CD4-positive, CD25-positive, alpha-beta regulatory T cell (primary cell): Measurements from ENCODE around the gene PDE8A. TPM values are rescaled to one million over a fixed set of nuclear protein-coding genes. Genes with fewer than 3 reads are reported as not detected.
A peak's percentile ranks its signal among the peaks of the same experiment; 100 is the strongest.

Experiments
- ATAC-seq, 2 donors: fragments of 150-1000 bp; cut with Tn5 transposase; one replicate each; pipeline ENCODE4 v1.10.0; 2021; ENCODE audit warnings: low read depth in 2 of 2, moderate number of reproducible peaks in 2 of 2, moderate library complexity in 1 of 2
- DNase-seq, 3 donors: peaks; one replicate each; pipeline versions ENCODE4 v3.0.0 to v3.0.0-alpha.2; 2012 to 2022; ENCODE audit warnings: mixed read lengths in 1 of 3
- H3K27ac ChIP-seq: one replicate; pipeline ENCODE4 v1.7.0; 2013; ENCODE audit warnings: mild to moderate bottlenecking, low read length; ENCODE audit not compliant: insufficient read depth, poor library complexity, severe bottlenecking
- H3K27me3 ChIP-seq: one replicate; pipeline ENCODE4 v1.7.0; 2013; ENCODE audit warnings: low read length; ENCODE audit not compliant: control insufficient read depth, insufficient read depth
- H3K36me3 ChIP-seq: one replicate; pipeline ENCODE4 v1.7.0; 2013; ENCODE audit warnings: mild to moderate bottlenecking, low read length, moderate library complexity; ENCODE audit not compliant: control insufficient read depth, insufficient read depth
- H3K4me1 ChIP-seq: 2 replicates; pipeline ENCODE4 v1.7.0; 2013; ENCODE audit warnings: mild to moderate bottlenecking, low read length; ENCODE audit not compliant: insufficient read depth, control insufficient read depth, poor library complexity, severe bottlenecking
- H3K4me3 ChIP-seq: one replicate; pipeline ENCODE4 v1.7.0; 2013; ENCODE audit warnings: low read depth, mild to moderate bottlenecking, low read length, moderate library complexity
- H3K9me3 ChIP-seq, 2 experiments: 1 replicate in 1 of 2; 2 replicates in 1 of 2; pipeline ENCODE4 v1.7.0; 2013; ENCODE audit warnings: low read length in 2 of 2, mild to moderate bottlenecking in 1 of 2, moderate library complexity in 1 of 2; ENCODE audit not compliant: control insufficient read depth in 2 of 2
- H3K27ac Mint-ChIP-seq, 3 donors: one replicate each; pipeline ENCODE4 v1.8.0; 2020 to 2022; ENCODE audit warnings: mild to moderate bottlenecking in 3 of 3, mixed read lengths in 3 of 3, moderate library complexity in 2 of 3
- H3K27me3 Mint-ChIP-seq: one replicate; pipeline ENCODE4 v1.8.0; 2022; ENCODE audit warnings: mild to moderate bottlenecking, mixed read lengths
- H3K36me3 Mint-ChIP-seq: one replicate; pipeline ENCODE4 v1.8.0; 2020; ENCODE audit warnings: mixed read lengths
- H3K4me1 Mint-ChIP-seq, 4 donors: one replicate each; pipeline ENCODE4 v1.8.0; 2020 to 2022; ENCODE audit warnings: mixed read lengths in 4 of 4, mild to moderate bottlenecking in 1 of 4
- H3K4me3 Mint-ChIP-seq, 4 donors: one replicate each; pipeline ENCODE4 v1.8.0; 2020 to 2022; ENCODE audit warnings: mild to moderate bottlenecking in 4 of 4, mixed read lengths in 4 of 4, moderate library complexity in 3 of 4
- H3K9me3 Mint-ChIP-seq, 7 donors: one replicate each; pipeline ENCODE4 v1.8.0; 2020 to 2022; ENCODE audit warnings: mixed read lengths in 7 of 7, mild to moderate bottlenecking in 3 of 7, moderate library complexity in 2 of 7
- polyA plus RNA-seq, 4 donors: library from polyadenylated mRNA; unstranded; fragments of 300-500 nt; fragmentation: Illumina TruSeq; gene quantifications; one replicate each; pipeline ENCODE4 v1.2.3, GENCODE V29; 2021
- total RNA-seq: library from RNA; stranded (reverse); gene quantifications from one replicate; pipeline ENCODE4 v1.2.3, GENCODE V29; 2022

PDE8A gene
- total and polyA plus RNA-seq, 5 donors from 2014 or later, result 2.0 to 28.9 (median 4.8) TPM

DNA sequence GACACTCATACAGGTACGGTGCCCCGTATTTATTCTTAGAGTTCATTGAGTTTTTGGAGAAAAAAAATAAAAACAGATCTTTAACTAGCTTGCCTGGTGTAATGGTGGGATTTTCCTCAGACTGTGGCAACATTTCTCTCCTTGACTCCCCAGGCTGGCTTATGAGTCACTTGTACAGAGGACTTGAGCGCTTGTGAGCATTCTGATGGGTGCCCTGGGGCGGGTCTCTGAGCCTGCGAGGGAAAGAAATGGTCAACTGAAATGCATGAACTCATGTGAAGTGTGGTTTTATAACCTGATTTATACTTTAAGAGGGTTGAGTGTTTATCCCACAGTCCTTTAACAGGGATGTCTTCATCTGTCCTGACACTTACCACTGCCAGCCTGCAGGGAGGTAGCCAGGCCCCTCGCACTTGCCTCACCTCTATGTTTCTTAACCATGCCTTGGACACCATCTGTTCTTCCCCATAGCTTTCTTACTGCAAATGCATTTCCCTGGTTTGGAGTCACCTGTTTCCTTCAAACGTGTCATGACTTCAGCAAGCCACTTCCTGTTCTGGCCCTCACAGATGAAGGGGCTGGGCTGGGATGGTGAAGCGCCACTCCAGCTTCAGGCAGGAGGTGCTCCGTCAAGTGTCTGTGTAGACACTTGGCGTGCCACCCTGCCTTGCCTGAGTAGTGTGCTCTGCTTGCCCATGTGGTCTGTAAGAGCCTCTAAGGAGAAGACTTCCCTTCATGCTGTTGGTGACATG lies 118.7 kb downstream of the PDE8A start:
- Histone ChIP-seq H3K27me3 (no peaks in the 10 kb centered on the region), H3K27ac (no peak overlapping the region), H3K4me1 (peaks cover 8% of the 10 kb centered on the region), H3K36me3 (no peaks in the 10 kb centered on the region), H3K4me3 (no peak overlapping the region), H3K9me3 (no peaks in the 10 kb centered on the region)
- DNase-seq (peak in 1 of 3 donors; percentile 73), ATAC-seq (peak in 1 of 2 donors; percentile 74)
- H3K4me1 Mint-ChIP-seq, result peaks cover 0 to 13% (median 2%) of the 10 kb centered on the region in 4 donors
- H3K27ac Mint-ChIP-seq, result no peak overlapping the region
- H3K4me3 Mint-ChIP-seq, result no peak overlapping the region
- peaks cover 0 to 2% (median 0%) of the 10 kb centered on the region in 7 donors for H3K9me3 Mint-ChIP-seq
- peaks cover 12% of the 10 kb centered on the region for H3K36me3 Mint-ChIP-seq
- no peaks in the 10 kb centered on the region for H3K27me3 Mint-ChIP-seq

DNA sequence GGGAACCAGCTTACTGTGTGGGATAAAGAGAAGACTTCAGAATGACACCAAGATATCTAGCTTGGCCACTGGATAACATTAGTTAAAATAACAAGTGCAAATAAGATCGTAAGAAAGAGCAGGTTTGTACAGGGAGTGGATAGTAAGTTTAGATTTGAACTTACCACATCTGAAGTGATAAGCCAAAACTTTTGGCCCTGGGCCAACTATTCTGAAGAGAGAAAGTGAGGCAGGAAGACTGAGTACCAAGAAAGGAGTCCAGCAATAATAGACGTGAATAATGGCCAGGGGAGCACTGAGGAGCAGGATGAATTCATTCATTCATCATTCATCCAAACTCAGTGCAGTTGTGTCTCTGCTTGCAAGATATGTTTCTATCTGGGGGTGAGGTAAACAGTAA lies 122.9 kb downstream of the PDE8A start:
- Mint-ChIP-seq H3K27me3 (no peaks in the 10 kb centered on the region), H3K27ac (peak overlapping the region in 1 of 3 donors; percentile 52), H3K9me3 (peaks cover 0 to 2% (median 0%) of the 10 kb centered on the region in 7 donors), H3K36me3 (peaks cover 7% of the 10 kb centered on the region), H3K4me3 (no peak overlapping the region), H3K4me1 (peaks cover 0 to 10% (median 2%) of the 10 kb centered on the region in 4 donors)
- no peak overlapping the region for H3K27ac ChIP-seq
- ATAC-seq, result no peak
- H3K9me3 ChIP-seq, result no peaks in the 10 kb centered on the region
- H3K4me1 ChIP-seq, result peaks cover 8% of the 10 kb centered on the region
- H3K4me3 ChIP-seq, result no peak overlapping the region
- no peak for DNase-seq
- peaks cover 2% of the 10 kb centered on the region for H3K36me3 ChIP-seq
- no peaks in the 10 kb centered on the region for H3K27me3 ChIP-seq

DNA sequence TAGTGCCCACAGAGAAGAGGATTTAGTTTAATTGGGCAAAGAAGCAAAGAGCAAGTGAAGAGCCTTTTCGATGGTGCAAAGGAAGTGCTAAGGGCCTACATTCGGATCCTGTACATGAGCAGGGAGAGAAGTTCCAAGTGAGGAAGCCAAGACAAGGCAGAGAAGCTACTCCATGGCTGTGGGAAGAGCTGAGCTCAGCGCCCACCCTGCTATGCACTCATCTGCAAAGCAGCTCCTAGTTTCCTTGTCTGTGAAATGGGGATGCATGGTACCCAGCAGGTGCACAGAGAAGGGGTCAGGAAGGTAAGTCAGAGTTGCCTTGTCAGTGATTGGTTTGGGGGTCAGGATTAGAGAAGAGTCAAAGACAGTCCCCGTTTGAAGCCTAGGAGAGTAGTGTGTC lies 126.5 kb downstream of the PDE8A start:
- no peak overlapping the region for H3K27ac ChIP-seq
- no peak for ATAC-seq
- peaks cover 2% of the 10 kb centered on the region for H3K36me3 ChIP-seq
- H3K4me1 ChIP-seq, result no peaks in the 10 kb centered on the region
- Mint-ChIP-seq H3K27ac (no peak overlapping the region), H3K4me1 (peaks cover 0 to 7% (median 2%) of the 10 kb centered on the region in 4 donors), H3K27me3 (no peaks in the 10 kb centered on the region), H3K9me3 (peaks cover 0 to 2% (median 0%) of the 10 kb centered on the region in 7 donors), H3K4me3 (no peak overlapping the region), H3K36me3 (peaks cover 10% of the 10 kb centered on the region)
- DNase-seq, result no peak
- no peaks in the 10 kb centered on the region for H3K9me3 ChIP-seq
- H3K4me3 ChIP-seq, result no peak overlapping the region
- no peaks in the 10 kb centered on the region for H3K27me3 ChIP-seq

DNA sequence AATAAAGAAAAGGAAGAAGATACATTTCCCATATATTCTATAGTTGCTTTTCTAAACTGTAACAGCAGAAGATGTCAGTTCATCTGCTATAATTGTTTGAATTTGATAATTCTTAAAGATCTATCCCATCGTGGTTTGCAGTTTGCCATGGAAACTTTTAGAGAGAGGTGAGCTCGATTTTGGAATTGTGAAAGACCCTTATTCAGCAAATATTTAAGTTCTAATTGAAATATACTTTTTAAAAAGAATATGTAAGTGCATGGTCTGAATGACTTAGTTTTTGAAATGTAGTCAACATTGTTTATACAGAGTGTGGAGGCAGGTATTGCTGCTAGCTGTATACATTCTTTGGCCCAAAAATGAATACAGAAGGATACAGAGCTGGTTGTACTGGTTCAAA lies 127.7 kb downstream of the PDE8A start:
- no peak overlapping the region for H3K4me3 ChIP-seq
- Mint-ChIP-seq H3K4me3 (no peak overlapping the region), H3K9me3 (peaks cover 0 to 2% (median 0%) of the 10 kb centered on the region in 7 donors), H3K36me3 (peaks cover 19% of the 10 kb centered on the region), H3K27ac (no peak overlapping the region), H3K4me1 (peaks cover 0 to 3% (median 0%) of the 10 kb centered on the region in 4 donors), H3K27me3 (no peaks in the 10 kb centered on the region)
- ATAC-seq (no peak), DNase-seq (no peak)
- H3K27ac ChIP-seq, result no peak overlapping the region
- peaks cover 2% of the 10 kb centered on the region for H3K36me3 ChIP-seq
- H3K4me1 ChIP-seq, result no peaks in the 10 kb centered on the region
- no peaks in the 10 kb centered on the region for H3K9me3 ChIP-seq
- no peaks in the 10 kb centered on the region for H3K27me3 ChIP-seq

DNA sequence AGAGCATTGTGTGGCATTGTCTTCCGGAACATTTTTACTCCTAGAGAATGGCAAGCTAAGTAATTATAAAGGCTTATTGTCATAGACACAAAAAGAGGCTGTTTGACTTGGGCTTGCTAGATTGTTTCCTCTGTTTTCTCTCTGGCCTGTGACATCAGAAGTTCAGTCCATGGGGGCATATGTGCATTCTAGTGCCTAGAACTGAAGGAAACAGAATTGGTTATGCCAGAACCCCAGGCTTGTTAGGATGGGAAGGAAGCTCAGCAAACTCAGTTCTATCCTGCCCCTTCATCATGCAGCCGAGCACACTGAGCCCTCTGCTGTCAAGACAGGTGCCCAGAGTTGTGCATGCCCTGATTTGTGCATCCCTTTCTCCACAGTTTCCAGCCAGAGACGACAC lies 131.3 kb downstream of the PDE8A start:
- no peaks in the 10 kb centered on the region for H3K27me3 Mint-ChIP-seq
- H3K27ac ChIP-seq, result no peak overlapping the region
- DNase-seq (no peak), ATAC-seq (no peak)
- no peak overlapping the region for H3K4me3 ChIP-seq
- H3K36me3 ChIP-seq, result peaks cover 22% of the 10 kb centered on the region
- no peaks in the 10 kb centered on the region for H3K4me1 ChIP-seq
- H3K36me3 Mint-ChIP-seq, result peaks cover 40% of the 10 kb centered on the region
- H3K27ac Mint-ChIP-seq, result peak overlapping the region in 1 of 3 donors; percentile 47
- H3K27me3 ChIP-seq, result no peaks in the 10 kb centered on the region
- no peaks in the 10 kb centered on the region for H3K4me1 Mint-ChIP-seq
- no peaks in the 10 kb centered on the region for H3K9me3 ChIP-seq
- H3K4me3 Mint-ChIP-seq, result no peak overlapping the region
- no peaks in the 10 kb centered on the region for H3K9me3 Mint-ChIP-seq

DNA sequence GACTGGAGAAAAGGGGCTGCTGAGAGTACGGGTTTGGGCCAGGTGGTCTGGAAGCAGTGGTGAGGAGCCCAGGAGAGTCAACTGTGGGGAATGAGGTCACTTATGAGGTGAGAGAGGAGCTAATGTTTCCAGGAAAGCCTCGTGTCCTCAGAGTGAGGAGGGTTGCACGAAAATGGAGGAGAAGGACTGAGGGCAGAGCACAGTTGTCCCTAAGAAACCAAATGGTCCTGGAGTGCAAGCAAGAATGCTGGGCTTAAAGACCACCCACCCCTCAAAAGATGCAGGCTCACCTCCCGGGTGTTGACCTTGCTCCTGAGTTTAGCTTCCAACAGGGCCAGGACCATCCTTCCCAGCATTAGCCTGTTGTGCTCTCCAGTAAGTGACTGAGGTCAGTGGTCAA lies 133.2 kb downstream of the PDE8A start:
- peak overlapping the region in 1 of 3 donors; percentile 71 for H3K27ac Mint-ChIP-seq
- H3K36me3 Mint-ChIP-seq, result peaks cover 48% of the 10 kb centered on the region
- H3K4me1 Mint-ChIP-seq, result peaks cover 0 to 4% (median 3%) of the 10 kb centered on the region in 4 donors
- Histone ChIP-seq H3K27ac (no peak overlapping the region), H3K27me3 (no peaks in the 10 kb centered on the region), H3K4me1 (no peaks in the 10 kb centered on the region), H3K9me3 (no peaks in the 10 kb centered on the region), H3K36me3 (peaks cover 26% of the 10 kb centered on the region), H3K4me3 (no peak overlapping the region)
- H3K27me3 Mint-ChIP-seq, result no peaks in the 10 kb centered on the region
- DNase-seq, result no peak
- H3K4me3 Mint-ChIP-seq, result no peak overlapping the region
- no peaks in the 10 kb centered on the region for H3K9me3 Mint-ChIP-seq
- ATAC-seq, result no peak

DNA sequence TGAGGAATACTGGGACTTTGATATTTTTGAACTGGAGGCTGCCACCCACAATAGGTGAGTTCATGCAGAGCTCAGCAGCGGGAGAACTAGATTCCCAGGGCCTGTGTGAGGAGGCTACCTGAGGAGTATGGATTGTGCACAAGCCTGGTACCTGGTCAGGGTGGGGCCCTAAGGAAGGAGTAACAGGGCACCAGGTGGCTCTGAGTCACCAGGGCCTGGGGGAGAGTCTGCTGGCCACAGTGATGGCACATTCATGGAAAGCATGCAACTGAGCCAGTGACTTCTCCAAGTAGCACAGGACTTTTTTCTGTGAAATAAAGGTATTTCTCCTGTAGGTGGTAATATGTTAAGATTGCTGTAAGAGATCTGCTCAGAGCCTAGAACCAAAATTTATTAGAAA lies 134.4 kb downstream of the PDE8A start:
- Mint-ChIP-seq H3K27ac (peak overlapping the region in 1 of 3 donors; percentile 40), H3K36me3 (peaks cover 51% of the 10 kb centered on the region), H3K4me1 (peaks cover 0 to 4% (median 3%) of the 10 kb centered on the region in 4 donors), H3K9me3 (no peaks in the 10 kb centered on the region), H3K4me3 (no peak overlapping the region), H3K27me3 (no peaks in the 10 kb centered on the region)
- H3K4me1 ChIP-seq, result no peaks in the 10 kb centered on the region
- no peak overlapping the region for H3K27ac ChIP-seq
- no peak overlapping the region for H3K4me3 ChIP-seq
- DNase-seq, result no peak
- H3K9me3 ChIP-seq, result no peaks in the 10 kb centered on the region
- peaks cover 36% of the 10 kb centered on the region for H3K36me3 ChIP-seq
- H3K27me3 ChIP-seq, result no peaks in the 10 kb centered on the region
- no peak for ATAC-seq

DNA sequence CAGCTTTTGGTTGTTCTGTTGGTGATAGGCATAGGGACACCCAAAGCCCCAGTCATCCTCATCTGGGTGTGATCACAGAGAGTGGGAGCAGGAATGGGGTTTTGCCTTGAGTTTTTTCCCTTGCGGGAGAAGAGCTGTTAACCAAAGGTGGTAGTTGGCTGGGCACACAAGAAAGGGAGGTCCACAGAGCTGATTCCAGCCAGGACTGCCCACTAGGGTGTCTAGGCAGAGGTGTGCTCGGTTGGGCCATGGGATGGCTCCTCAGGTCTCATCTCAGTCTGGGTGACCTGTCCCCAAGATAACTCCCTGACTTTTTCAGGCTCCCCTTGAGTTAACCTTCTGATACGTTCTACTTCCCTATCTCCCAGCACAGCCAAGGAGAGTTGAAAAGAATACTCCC lies 134.8 kb downstream of the PDE8A start:
- Histone ChIP-seq H3K36me3 (peaks cover 36% of the 10 kb centered on the region), H3K27me3 (no peaks in the 10 kb centered on the region), H3K4me1 (no peaks in the 10 kb centered on the region), H3K9me3 (no peaks in the 10 kb centered on the region), H3K27ac (no peak overlapping the region), H3K4me3 (no peak overlapping the region)
- no peak for ATAC-seq
- peaks cover 0 to 5% (median 3%) of the 10 kb centered on the region in 4 donors for H3K4me1 Mint-ChIP-seq
- H3K9me3 Mint-ChIP-seq, result no peaks in the 10 kb centered on the region
- DNase-seq, result no peak
- H3K27ac Mint-ChIP-seq, result no peak overlapping the region
- no peak overlapping the region for H3K4me3 Mint-ChIP-seq
- H3K36me3 Mint-ChIP-seq, result peaks cover 50% of the 10 kb centered on the region
- no peaks in the 10 kb centered on the region for H3K27me3 Mint-ChIP-seq
